WI38 (cell line): ENCODE data around the gene COQ2.
"Not testable (repeated sequence)": the region's sequence is repeated elsewhere in the genome, so short reads cannot be mapped to it uniquely, and the experiment has no call there.

Experiments used
- H3K4me3 ChIP-seq: 2 replicates; pipeline ENCODE4 v1.5.1; 2011; ENCODE audit warnings: low read depth, mild to moderate bottlenecking, control low read depth, low read length
- CTCF ChIP-seq: IDR thresholded peaks from 2 replicates; pipeline ENCODE4 v1.5.1; 2012; ENCODE audit warnings: low read depth, mild to moderate bottlenecking, control low read depth, low read length

COQ2 gene

GRCh38 chr4:83284193-83285054 lies at the start of gene COQ2:
Gene COQ2 (minus strand): TSS chr4:83284798. CDS start chr4:83284764, 34 bp downstream.
- no peak for TF ChIP-seq CTCF

GRCh38 chr4:83331956-83332355 lies 47.4 kb upstream of the COQ2 start:
- TF ChIP-seq CTCF: no peak
- no peak overlapping the region for H3K4me3 ChIP-seq

More at GRCh38 chr4:83284193-83285054, at the start of gene COQ2:
- H3K4me3 ChIP-seq: peak within 1 kb of the TSS; percentile 65

GRCh38 chr4:83329521-83330110 lies 45.0 kb upstream of the COQ2 start:
- H3K4me3 ChIP-seq: no peak overlapping the region
- TF ChIP-seq CTCF: no peak

- no peak overlapping the region for H3K4me3 ChIP-seq
- no peak for TF ChIP-seq CTCF
These were observed 44.1 kb upstream of the COQ2 start for GRCh38 chr4:83328521-83329187.

- no peak overlapping the region for H3K4me3 ChIP-seq
- TF ChIP-seq CTCF: no peak
These were observed 41.9 kb upstream of the COQ2 start for GRCh38 chr4:83326546-83326945.

- H3K4me3 ChIP-seq: not testable (repeated sequence)
These were observed 40.7 kb upstream of the COQ2 start for GRCh38 chr4:83325306-83325705.

- TF ChIP-seq CTCF: no peak
- no peak overlapping the region for H3K4me3 ChIP-seq
These were observed 38.5 kb upstream of the COQ2 start for GRCh38 chr4:83323136-83323535.
